ENCODE results near the gene DOK6.
"Not testable (repeated sequence)": the region's sequence is repeated elsewhere in the genome, so short reads cannot be mapped to it uniquely, and the experiment has no call there.

DOK6 gene

DNA sequence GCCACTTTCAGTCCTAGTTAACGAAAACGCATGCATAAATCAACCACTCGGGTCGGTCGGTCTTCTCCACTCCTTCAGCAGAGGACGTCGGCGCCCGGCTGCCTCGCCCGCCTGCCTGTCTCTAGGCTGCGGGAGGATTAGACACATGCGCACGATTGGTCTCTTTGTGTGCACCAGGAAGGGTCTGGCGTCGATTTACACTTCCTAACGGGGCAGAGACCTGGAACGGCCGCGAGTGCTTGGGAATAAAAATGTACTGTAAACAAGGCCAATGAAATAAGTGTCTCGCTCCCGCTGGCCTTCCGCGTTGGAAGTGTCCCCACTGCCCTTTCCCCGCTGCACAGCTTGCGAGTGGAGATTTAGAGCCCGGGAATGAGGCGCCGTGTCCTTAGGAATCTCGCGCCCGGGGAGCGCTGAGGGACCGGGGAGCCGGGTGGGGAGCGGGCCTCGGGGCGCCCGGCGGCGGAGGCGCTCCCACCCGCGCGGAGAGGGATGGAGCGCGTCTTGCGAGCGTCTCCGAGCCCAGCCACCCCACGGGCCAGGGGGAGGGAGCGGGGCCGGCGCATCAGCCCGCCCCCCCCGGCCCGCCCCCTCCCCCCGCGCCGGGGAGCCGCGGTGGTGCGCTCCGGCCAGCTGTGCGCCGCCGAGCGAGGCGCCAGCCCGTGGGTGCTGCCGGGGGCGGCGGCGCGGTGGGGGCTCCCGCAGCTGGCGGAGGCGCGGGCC is at the start of gene DOK6:
TSS of gene DOK6 (plus strand) at position 636 of the 723 bp plus-strand sequence.
- no peak for DNase-seq (ENCODE audit: low read depth in 2 of 2)

DNA sequence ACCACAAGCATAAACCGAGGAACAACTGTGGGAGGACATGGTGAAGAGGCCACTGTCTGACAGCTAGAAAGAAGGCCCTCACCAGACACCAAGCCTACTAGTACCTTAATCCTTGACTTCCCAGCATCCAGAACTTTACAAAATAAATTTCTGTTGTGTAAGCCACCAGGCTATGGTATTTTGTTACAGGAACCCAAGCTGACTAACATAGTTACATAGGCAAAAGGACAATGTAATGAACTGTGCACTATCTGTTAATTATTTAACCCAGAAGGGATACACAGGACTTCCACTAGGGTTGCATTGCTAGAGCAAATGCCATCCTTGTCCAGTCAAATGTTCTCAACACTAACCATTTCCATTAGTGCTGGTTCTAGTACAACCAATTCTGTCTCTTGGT is 47.7 kb upstream of the DOK6 start:
- DNase-seq (ENCODE audit: low read depth in 2 of 2) = no peak

DNA sequence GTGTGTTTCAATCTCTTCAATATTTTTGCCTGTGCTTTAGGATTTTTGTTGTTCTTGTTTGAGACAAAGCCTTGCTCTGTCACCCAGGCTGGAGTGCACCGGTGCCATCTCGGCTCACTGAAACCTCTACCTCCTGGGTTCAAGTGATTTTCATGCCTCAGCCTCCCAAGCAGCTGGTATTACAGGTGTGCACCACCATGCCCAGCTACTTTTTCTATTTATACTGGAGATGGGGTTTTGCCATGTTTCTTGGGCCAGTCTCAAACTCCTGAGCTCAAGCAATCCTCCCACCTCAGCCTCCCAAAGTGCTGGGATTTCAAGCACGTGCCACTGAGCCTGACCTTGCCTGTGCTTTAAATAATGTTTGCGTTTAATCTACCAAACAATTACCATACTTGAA is 43.1 kb upstream of the DOK6 start:
- DNase-seq (ENCODE audit: low read depth in 2 of 2) = no peak

DNA sequence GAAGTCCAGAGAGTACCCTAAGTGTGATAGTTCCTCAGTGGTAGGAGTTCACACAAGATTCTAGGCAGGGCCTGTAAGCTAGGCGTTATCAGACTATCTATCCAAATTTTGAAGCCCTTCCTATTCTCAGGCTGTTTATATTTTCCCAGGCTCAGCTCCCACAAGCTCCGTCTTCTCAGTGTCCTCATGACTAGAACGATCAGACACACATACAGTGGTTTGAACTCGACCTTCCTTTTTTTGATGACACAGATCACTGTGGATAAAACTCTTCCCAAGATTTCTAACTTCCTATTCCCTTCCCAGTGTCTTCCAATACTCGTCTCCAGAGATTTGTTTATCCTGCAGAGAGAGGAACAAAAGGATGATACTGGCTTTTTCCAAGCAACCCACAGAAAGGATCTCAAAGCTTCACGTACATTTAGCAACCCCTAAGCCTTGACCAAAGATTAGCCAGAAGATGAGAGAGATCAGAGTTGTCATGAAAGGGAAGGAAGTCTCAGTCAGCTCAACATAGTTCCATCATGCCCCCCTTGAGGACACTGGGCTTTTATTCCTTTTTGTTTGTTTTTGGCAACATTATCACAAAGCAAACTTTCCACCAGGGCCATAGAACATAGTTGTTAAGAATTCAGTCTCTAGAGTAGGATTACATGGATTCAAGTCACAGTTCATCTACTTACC is 42.3 kb upstream of the DOK6 start:
- no peak for DNase-seq (ENCODE audit: low read depth in 2 of 2)

DNA sequence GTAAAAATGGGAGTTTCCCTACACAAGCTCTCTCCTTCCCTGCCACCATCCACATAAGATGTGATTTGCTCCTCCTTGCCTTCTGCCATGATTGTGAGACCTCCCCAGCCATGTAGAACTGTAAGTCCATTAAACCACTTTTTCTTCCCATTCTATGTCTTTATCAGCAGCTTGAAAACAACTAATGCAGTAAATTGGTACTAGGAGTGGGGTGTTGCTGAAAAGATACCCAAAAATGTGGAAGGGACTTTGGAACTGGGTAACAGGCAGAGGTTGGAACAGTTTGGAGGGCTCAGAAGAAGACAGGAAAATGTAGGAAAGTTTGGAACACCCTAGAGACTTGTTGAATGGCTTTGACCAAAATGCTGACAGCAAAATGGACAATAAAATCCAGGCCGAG is 40.9 kb upstream of the DOK6 start:
- DNase-seq (ENCODE audit: low read depth in 2 of 2) = not testable (repeated sequence)

DNA sequence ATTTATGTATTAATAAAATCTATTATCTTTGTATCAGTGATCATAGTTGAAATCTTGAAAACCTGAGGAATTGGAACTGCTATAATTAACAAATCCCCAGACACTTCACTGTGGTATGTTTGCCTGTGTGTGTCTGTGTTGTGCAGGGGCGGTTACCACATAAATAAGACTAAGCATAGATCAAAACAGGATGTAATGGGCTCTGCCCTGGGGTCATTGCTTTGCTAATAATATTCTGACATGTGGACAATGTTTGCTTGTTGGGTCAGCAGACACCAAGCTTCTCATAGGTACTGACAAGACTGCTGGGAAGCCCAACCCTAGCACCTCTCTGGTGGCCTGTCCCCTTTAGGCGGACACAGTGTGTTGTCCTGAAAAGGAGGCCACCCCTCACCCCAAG is 35.8 kb upstream of the DOK6 start:
- no peak for DNase-seq (ENCODE audit: low read depth in 2 of 2)

DNA sequence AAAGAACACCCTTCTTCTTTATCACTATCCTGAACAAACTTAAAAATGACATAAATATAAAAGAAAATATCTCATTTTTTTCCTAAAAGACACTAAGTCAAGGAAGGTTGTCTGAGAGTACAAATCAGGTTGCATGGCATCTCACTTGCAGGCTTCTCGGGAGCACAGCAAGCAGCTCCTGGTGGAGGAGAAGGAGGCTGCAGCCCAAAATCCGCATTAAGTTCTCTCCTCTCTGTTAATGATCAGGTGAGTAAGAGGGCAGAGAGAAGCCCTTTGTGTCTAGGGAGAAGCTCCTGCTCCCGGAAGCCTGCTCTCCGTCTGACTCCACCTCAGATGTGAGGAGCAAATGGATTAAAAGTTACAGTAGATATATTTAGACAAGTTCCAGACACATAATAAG is 35.0 kb upstream of the DOK6 start:
- no peak for DNase-seq (ENCODE audit: low read depth in 2 of 2)

DNA sequence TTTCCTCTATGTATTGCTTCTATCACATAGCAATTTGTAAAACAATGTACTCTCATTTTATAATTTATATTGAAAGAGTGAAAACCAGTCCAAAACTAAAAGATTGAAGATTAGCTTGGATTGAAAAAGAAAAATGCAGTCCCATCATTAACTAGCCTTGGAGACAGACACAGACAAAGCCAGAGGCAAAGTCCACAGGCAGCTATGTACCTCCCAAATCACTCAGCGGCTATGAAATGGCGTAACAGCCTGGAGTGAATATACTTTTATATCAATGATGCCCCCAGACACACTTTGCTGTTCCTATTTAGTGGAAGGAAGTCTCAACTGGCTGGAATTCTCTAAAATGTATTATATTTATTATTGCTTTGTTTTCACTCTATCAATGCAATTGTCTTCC is 33.6 kb upstream of the DOK6 start:
- no peak for DNase-seq (ENCODE audit: low read depth in 2 of 2)

DNA sequence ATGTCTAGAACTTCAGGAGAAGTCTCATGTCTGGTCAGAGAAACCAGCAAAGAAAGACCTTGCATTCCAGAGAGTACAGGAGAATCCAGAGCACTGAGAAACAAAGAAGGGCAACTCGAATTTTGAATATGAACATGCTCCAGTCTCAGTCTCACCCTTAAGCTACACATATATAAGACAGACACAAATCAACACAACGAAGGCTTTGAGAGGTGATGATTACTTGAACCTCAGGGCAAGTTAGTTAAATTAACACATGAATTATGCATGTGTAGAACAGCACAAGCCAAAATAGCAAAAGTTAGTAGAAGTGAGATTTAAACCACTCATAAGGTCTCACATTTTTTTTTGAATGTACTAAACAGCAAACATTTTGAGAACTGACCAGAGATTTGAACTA is 29.0 kb upstream of the DOK6 start:
- DNase-seq (ENCODE audit: low read depth in 2 of 2) = no peak

DNA sequence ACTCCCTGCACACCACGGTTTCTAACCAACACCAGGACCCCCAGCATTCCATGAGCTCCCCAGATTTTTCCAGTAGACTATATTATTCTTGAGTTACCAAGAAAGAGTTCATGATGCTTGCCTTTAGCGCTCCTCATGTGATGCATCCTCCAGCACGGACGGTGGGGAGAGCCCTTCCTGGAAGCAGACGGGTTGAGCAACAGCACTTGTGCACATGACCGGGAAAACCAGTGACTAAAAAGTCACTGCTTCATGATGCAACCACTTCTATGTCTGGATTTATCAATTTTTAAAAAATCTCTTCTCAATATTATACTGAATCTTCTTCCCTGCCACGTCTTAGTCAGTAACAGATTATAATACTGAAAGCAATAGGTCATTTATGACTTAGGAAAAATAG is 20.4 kb upstream of the DOK6 start:
- no peak for DNase-seq (ENCODE audit: low read depth in 2 of 2)

DNA sequence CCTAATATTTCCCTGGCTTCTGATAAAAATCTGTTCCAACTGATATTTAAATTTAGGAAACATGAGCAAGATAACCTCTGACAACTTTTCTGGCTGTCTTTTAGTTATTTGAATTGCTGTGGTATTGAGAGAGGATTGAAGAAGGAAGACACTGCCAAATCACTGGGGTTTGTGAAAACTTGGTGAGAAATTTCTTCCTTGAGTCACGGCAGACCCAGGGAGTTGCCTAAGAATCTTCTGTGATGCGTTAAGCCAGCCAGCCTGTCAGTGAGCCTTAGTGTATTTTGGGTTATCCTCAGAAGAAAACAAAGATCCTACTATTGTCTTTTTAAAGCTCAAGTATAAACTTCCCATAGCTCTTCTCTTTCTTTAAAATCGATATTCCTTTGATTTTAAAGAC is 17.5 kb upstream of the DOK6 start:
- no peak for DNase-seq (ENCODE audit: low read depth in 2 of 2)

DNA sequence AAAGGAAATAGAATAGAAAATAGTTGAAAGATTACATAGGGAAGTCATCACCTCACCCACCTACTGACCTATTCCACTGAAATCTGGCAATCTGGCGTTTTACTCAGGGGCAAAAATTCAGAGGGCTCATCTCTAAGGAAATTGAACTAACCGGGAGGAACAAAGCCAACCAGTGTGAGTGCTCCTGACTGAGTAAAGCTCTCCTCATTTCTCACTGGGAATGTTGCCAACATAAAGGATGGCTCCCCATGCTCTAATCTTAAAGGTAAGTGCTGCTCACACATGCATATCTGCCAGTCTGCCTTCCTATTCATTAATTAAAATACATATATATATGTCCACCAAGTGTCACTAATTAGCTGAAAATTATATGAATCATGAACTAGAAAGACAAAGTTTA is 13.5 kb upstream of the DOK6 start:
- DNase-seq (ENCODE audit: low read depth in 2 of 2) = no peak

DNA sequence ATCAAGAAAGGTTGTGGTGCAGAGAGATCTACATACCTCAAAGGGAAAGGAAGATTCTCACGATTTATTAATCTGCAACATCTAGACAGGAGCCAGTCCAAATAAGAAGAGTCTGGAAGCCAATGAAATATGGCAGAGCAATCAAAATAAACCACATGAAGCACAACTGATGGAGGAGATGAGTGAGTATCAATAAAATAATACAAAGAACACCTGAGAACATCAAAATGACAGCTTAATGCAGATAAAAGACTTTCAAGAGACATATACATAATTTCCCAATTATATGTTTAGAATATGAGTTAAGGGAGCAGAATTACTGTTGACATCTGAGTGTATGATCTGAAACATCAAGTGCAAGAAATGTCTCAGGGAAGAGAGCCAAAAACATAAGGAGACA is 12.5 kb upstream of the DOK6 start:
- DNase-seq (ENCODE audit: low read depth in 2 of 2) = no peak

DNA sequence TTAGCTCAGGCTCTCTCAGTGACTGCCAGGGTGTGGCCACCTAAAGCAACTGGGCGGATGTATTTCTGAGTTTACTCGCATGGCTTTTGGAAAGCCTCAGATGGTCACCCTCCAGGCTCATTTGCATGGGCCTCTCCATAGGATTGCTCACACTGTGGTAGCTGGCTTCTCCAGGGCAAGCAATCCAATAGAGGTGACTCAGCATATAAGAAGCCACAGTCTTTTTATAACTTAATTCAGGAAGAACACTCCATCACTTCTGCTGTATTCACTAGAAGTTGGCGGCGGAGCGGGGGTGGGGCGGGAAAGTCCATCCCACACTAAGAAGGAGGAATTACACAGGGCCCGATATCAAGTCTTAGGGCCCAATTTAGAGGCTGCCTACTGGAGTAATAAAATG is 3.6 kb upstream of the DOK6 start:
- no peak for DNase-seq (ENCODE audit: low read depth in 2 of 2)

DNA sequence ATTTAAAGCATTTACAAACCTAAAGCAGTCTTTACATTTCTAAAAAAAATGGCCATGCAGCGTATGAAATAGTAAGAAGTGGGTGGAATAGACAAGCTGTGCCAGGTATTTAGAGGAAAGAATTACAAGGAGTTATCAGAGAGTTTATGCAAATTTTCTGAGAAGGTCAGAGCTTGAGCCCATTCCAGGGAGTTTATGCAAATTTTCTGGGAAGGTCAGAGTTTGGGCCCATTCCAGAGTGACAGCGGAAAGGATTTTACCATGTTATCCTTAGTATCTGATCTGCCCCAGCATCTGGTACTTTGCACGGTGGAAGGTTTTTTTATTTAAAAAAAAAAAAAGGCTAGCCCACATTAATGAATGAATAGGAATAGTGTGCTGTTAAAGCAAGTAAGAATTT is 1.4 kb upstream of the DOK6 start:
- DNase-seq (ENCODE audit: low read depth in 2 of 2) = no peak

DNA sequence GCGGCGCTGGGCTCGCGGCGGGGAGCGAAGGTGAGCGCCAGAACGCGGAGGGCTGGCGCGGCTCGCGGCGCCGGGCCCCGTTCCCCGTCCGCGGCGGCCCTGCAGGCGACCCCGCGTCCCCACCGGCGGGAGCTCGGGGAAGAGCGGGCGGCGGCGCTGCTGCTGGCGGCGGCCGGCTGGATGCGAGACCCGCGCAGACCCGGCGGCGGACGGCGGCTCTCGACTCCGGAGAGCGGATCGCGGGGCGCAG is 213 bp downstream of the DOK6 start:
- no peak for DNase-seq (ENCODE audit: low read depth in 2 of 2)

DNA sequence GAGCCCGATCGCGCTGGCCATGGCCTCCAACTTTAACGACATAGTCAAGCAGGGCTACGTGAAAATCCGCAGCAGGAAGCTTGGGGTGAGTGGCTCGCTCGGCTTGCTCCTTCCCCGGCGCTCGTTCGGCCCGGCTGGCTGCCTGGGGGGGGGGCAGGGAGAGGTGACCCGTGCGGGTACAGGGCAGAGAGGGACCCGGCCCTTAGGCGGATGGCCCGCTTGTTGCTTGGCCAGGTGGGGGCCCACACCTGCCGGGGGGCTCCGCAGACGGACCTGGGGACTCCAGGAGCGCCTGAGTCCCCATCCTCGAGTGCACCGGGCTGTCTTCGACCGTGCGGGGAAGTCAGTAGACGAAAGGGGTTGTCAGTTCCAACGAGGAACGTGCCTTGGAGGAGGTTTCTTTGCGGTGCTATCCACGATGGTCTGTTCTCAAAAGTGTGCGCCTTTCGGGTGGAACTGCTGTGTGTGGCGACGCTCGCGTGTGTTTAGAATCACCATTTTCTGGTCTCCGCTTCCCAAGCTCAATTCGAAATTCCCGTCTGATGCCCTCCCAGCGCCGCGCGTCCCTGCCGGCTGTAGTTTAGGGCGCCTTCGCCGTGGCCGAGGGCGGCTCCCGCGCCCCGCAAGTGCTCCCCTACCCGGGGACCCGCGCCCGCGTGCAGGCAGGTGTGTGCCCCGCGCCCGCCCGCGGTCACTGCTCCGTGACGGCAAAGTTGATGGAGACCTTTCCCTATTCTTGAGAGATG is 711 bp downstream of the DOK6 start:
- DNase-seq (ENCODE audit: low read depth in 2 of 2) = no peak

DNA sequence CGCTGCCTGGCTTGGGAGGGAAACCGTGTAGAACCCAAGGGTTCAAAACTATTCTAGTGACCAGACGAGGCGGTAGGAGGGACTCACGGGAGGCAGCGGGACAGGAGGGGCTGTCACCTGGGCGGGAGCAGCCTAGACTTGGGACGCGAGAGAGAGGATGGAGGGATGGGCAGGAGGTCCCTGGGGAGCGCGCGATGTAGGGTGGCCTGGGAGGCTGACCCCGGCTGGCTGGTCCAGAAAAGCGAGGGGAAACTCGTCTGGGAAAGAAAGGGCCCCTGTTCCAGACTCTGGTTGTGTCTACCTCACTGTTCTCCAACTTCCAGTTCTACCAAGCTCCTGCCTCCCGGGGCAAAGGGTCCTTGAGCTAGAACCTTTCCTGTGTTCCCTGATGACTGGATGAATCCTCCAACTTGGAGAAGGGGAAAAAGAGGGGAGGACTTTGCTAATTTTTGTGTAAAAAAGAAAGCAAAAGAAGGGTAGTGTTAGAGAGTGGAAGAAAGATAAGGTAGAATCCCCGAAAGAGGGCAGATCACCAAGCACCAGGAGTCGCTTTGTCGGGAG is 1.4 kb downstream of the DOK6 start:
- DNase-seq (ENCODE audit: low read depth in 2 of 2) = no peak

DNA sequence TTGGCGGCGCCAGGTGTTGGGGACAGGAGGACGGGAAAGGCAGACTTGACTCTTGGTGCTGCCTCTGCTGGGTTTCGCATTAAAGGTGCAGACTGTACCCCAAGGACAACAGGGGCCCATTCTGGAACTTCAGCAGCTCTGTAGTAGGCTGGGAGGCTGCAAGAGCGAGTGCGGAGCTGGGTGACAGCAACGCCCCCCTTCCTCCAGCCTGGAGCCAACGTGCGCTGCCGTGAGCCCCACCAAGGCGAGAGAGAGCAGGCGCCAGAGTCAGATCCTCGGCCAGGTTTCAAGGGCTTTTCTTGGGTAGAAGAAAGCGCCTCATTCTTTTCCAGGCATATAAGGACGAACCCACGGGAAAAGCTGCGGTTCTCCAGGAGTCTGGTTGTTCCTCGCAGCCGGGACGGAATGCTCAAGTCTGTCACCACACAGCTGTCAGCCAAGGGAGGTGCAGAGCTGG is 1.9 kb downstream of the DOK6 start:
- DNase-seq (ENCODE audit: low read depth in 2 of 2) = no peak

DNA sequence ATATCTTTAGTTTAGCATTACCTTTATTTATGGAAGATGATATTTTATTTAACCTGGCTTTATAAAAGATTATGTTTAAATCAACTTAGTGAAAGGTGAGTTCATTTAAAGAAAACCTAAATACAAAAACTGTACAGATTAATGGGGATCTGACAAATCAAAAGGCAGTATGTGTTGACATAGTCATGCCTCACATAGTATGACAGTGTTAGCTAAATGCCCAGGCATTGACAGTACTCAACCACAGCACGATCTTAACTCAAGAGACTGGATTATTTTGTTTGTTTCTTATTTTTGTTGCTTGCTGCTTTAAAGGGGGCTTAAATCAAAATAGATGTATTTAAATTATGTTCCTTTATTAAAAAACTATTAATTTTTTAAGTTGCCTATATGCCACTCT is 7.8 kb downstream of the DOK6 start:
- DNase-seq (ENCODE audit: low read depth in 2 of 2) = no peak

DNA sequence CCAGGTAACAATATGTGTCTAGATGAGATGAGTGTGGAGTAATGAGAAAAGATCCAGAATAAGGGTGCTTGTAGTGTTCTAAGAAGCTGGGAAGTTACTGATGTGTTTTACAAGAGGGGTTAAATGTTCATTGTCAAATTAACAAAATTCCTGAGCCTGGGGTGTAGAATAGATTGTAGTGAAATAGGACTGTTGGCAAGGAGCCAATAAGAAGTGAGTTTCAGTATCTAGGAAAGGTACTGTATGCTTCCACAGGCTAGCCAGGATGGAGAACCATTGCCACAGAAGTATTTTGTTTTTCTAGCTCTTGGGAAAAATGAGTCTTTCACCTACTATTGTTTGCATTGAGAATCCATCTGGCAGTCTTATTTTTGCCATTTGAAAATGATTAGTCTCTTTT is 10.5 kb downstream of the DOK6 start:
- DNase-seq (ENCODE audit: low read depth in 2 of 2) = no peak

DNA sequence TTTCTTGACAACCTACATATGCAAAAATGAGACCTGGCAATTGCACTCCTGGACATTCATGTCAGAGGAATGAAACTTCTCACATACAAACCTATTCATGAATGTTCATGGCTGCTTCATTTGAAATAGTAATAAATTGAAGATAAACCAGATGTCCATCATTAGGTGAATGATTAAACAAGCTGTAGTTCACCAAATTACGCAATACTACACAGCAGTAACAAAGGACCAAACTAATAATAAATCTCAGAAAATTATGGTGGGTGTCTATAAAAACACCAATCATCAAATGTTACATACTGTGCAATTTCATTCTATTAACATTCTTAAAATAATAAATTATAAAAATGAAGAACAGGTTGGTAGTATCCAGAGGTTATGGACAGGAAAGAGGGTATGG is 13.5 kb downstream of the DOK6 start:
- no peak for DNase-seq (ENCODE audit: low read depth in 2 of 2)

DNA sequence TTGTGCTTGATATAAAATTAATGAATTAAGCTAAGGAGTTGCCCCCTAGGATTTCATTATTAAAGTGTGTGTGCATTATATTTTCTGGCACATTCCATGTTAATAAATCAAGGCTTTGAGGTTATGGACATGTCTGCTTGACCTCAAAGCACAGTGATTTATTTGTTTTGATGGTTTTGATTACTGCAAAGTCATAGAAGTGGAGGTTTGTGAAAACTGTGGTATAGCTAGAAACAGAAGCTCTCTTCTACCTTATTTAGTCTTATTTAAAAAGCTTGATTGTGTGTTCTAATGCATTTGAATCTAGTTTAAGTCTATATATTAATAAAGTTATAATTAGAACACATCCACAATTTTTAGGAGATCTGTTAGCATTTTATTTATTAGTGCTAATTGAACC is 32.2 kb downstream of the DOK6 start:
- DNase-seq (ENCODE audit: low read depth in 2 of 2) = no peak

Measured in stimulated activated CD4-positive, alpha-beta T cell treated with anti-CD3 and anti-CD28 coated beads, Interleukin-1b, Interleukin-23, amount 100 ng/mL, for 1 hour (primary cell).